K562 (cell line): ENCODE data around the gene MTMR3. TPM values are rescaled to one million over a fixed set of nuclear protein-coding genes. Genes with fewer than 3 reads are reported as not detected.

Source experiments
- CBFA2T3 ChIP-seq: fragments of 450-650 bp; IDR thresholded peaks from 2 replicates; pipeline ENCODE4 v1.6.1; 2017
- CCAR2 ChIP-seq: fragments of 200-400 bp; formaldehyde crosslinking; IDR thresholded peaks from 2 replicates; pipeline ENCODE4 v1.6.1; 2017; ENCODE audit warnings: mild to moderate bottlenecking, low read depth, low read length
- CCNT2 ChIP-seq: IDR thresholded peaks from 2 replicates; pipeline ENCODE4 v1.6.1; 2011; ENCODE audit warnings: borderline replicate concordance, low read depth, mild to moderate bottlenecking, moderate library complexity, mixed read lengths, low read length; ENCODE audit not compliant: insufficient read length; ENCODE audit errors: extremely low read depth
- CHAMP1 ChIP-seq: fragments of 450-650 bp; IDR thresholded peaks from 2 replicates; pipeline ENCODE4 v1.6.1; 2016; ENCODE audit warnings: mild to moderate bottlenecking
- CXXC5 ChIP-seq: fragments of 250-450 bp; sonication (Bioruptor Pico); IDR thresholded peaks from 2 replicates; pipeline ENCODE4 v1.8.0; 2022; ENCODE audit warnings: inconsistent platforms, mild to moderate bottlenecking, moderate library complexity
- DLX4 ChIP-seq: fragments of 250-450 bp; sonication (Bioruptor Pico); IDR thresholded peaks from 2 replicates; pipeline ENCODE4 v1.6.1; 2021; ENCODE audit warnings: mild to moderate bottlenecking
- DNMT1 ChIP-seq: fragments of 450-650 bp; IDR thresholded peaks from 2 replicates; pipeline ENCODE4 v1.6.1; 2016; ENCODE audit warnings: antibody characterized with exemption, mild to moderate bottlenecking
- ELF4 ChIP-seq: fragments of 450-650 bp; formaldehyde crosslinking; IDR thresholded peaks from 2 replicates; pipeline ENCODE4 v1.4.0; 2022; ENCODE audit warnings: missing genetic modification characterization
- GTF2E2 ChIP-seq: fragments of 200-800 bp; sonication (Bioruptor generic); IDR thresholded peaks from 2 replicates; pipeline ENCODE4 v1.6.1; 2016; ENCODE audit warnings: missing genetic modification characterization, missing compliant biosample characterization
- HLTF ChIP-seq: fragments of 450-650 bp; IDR thresholded peaks from 2 replicates; pipeline ENCODE4 v1.6.1; 2016
- MTA2 ChIP-seq: fragments of 450-650 bp; IDR thresholded peaks from 2 replicates; pipeline ENCODE4 v1.6.1; 2016; ENCODE audit warnings: low read depth
- NR4A1 ChIP-seq, 2 experiments: fragments of 250-450 bp in 1 of 2; fragments of 450-650 bp in 1 of 2; sonication (Bioruptor Pico) in 1 of 2; IDR thresholded peaks; 2 replicates each; pipeline versions ENCODE4 v1.4.0 to v1.6.1; 2016 to 2020; ENCODE audit warnings: mild to moderate bottlenecking in 2 of 2, missing compliant biosample characterization in 1 of 2, missing genetic modification characterization in 1 of 2, moderate library complexity in 1 of 2
- PCBP1 ChIP-seq: fragments of 200-400 bp; formaldehyde crosslinking; IDR thresholded peaks from 2 replicates; pipeline ENCODE4 v1.6.1; 2018; ENCODE audit warnings: mild to moderate bottlenecking, low read depth, low read length; ENCODE audit not compliant: poor library complexity, severe bottlenecking
- PKNOX1 ChIP-seq: fragments of 450-650 bp; IDR thresholded peaks from 2 replicates; pipeline ENCODE4 v1.6.1; 2016
- RBFOX2 ChIP-seq: fragments of 200-400 bp; formaldehyde crosslinking; IDR thresholded peaks from 2 replicates; pipeline ENCODE4 v1.6.1; 2017; ENCODE audit warnings: low read depth, mild to moderate bottlenecking, low read length, moderate library complexity
- RBM22 ChIP-seq: fragments of 200-400 bp; formaldehyde crosslinking; IDR thresholded peaks from 2 replicates; pipeline ENCODE4 v1.6.1; 2018; ENCODE audit warnings: low read length, low read depth; ENCODE audit not compliant: poor library complexity, severe bottlenecking
- RFX5 ChIP-seq: IDR thresholded peaks from 2 replicates; pipeline ENCODE4 v1.6.1; 2011; ENCODE audit warnings: low read depth, mild to moderate bottlenecking, improper control_type of control experiment, low read length
- SLC30A9 ChIP-seq: fragments of 250-450 bp; sonication (Bioruptor Pico); IDR thresholded peaks from 2 replicates; pipeline ENCODE4 v1.8.0; 2022; ENCODE audit warnings: mild to moderate bottlenecking, moderate library complexity
- SMC3 ChIP-seq: conservative IDR thresholded peaks from 2 replicates; pipeline ENCODE4 v1.6.1; 2011; ENCODE audit warnings: low read depth, low read length, improper control_type of control experiment; ENCODE audit not compliant: insufficient read depth
- THRB ChIP-seq: fragments of 450-650 bp; formaldehyde crosslinking; conservative IDR thresholded peaks from 2 replicates; pipeline ENCODE4 v1.4.0; 2022; ENCODE audit warnings: mild to moderate bottlenecking, missing genetic modification characterization
- ZBTB1 ChIP-seq: sonication (generic); formaldehyde crosslinking; IDR thresholded peaks from 2 replicates; pipeline ENCODE4 v1.8.1; 2023; ENCODE audit warnings: missing genetic modification reagents, low read depth, mild to moderate bottlenecking, borderline replicate concordance
- ZNF436 ChIP-seq: fragments of 250-450, 450-650 bp; sonication (Bioruptor Pico); formaldehyde crosslinking; IDR thresholded peaks from 2 replicates; pipeline ENCODE4 v1.7.0; 2020; ENCODE audit warnings: mild to moderate bottlenecking
- ZNF583 ChIP-seq: fragments of 250-450 bp; sonication (Bioruptor Pico); IDR thresholded peaks from 2 replicates; pipeline ENCODE4 v1.4.0; 2020
- polyA plus RNA-seq, 8 experiments: library from polyadenylated mRNA; depleted of rRNA in 4 of 8; stranded (reverse) in 5 of 8; unstranded in 3 of 8; fragments of >200 nt; fragmentation: Nextera tagmentation in 2 of 8; fragmentation: Illumina TruSeq in 1 of 8; extraction: Ambion mirVana in 2 of 8; extraction: Trizol in 1 of 8; gene quantifications; 2 replicates each; pipeline versions ENCODE4 v1.2.1 to v1.2.3, GENCODE V29; 2011 to 2014; ENCODE audit warnings: inconsistent platforms in 1 of 8, missing spikeins in 1 of 8
- total RNA-seq, 7 experiments: library from RNA; depleted of rRNA in 6 of 7; stranded (reverse); fragments of >200 nt in 6 of 7; fragmentation: Illumina TruSeq in 2 of 7; extraction: Trizol in 2 of 7; gene quantifications; 2 replicates each; pipeline versions ENCODE4 v1.2.1 to v1.2.3, GENCODE V29; 2011 to 2021; ENCODE audit warnings: low replicate concordance in 1 of 7

Gene MTMR3
- total and polyA plus RNA-seq, 9 of the 15 experiments (the other 6 are each of a cell fraction or from before 2014, with no cell fraction given): 1.6 to 13.7 (median 7.9) TPM

GRCh38 chr22:29837741-29838598, 45.0 kb upstream of the MTMR3 start, which contains the start of gene ASCC2 (continued):
- TF ChIP-seq CCNT2 (peak; percentile 30), ZNF436 (CRISPR knock-in tag) (no peak), CHAMP1 (no peak), CBFA2T3 (0 out of 2 replicates have a peak, but pooled peaks have one; percentile 2), THRB (no peak), ZBTB1 (CRISPR knock-in tag) (no peak), NR4A1 (CRISPR knock-in tag; IDR thresholded peaks at IDR 0.05) (no peak), NR4A1 (tag; IDR thresholded peaks at IDR 0.05) (no peak), ZNF583 (no peak), RFX5 (no peak), PKNOX1 (peak; percentile 47), SMC3 (no peak), HLTF (no peak), PCBP1 (no peak), RBFOX2 (peak; percentile 90), ELF4 (CRISPR knock-in tag) (no peak), DLX4 (CRISPR knock-in tag) (no peak), CXXC5 (CRISPR knock-in tag) (peak; percentile 84), CCAR2 (no peak), GTF2E2 (no peak), DNMT1 (no peak), MTA2 (no peak), SLC30A9 (CRISPR knock-in tag) (no peak), RBM22 (no peak)
